ENCODE measurements around the gene STYXL2.

Gene STYXL2

GRCh38 chr1:167111868-167112709 lies 18.2 kb downstream of the STYXL2 start:
- DNase-seq (ENCODE audit: low read depth), result no peak
- no peak overlapping the region for H3K4me3 ChIP-seq (ENCODE audit: low read depth, low read length)
- TF ChIP-seq POLR2A (IDR thresholded peaks at IDR 0.05; ENCODE audit: extremely low read depth, insufficient read length), result no peak
- no peak for TF ChIP-seq CTCF (IDR thresholded peaks at IDR 0.05; ENCODE audit: low read depth, low read length)
- TF ChIP-seq MAX (IDR thresholded peaks at IDR 0.05; ENCODE audit: low read depth, low read length), result no peak
- no peak for TF ChIP-seq MYC (IDR thresholded peaks at IDR 0.05; ENCODE audit: low read depth, low read length)

GRCh38 chr1:167114725-167115124 lies 20.9 kb downstream of the STYXL2 start:
- H3K4me3 ChIP-seq (ENCODE audit: low read depth, low read length), result no peak overlapping the region
- no peak for DNase-seq (ENCODE audit: low read depth)
- no peak for TF ChIP-seq MYC (IDR thresholded peaks at IDR 0.05; ENCODE audit: low read depth, low read length)
- TF ChIP-seq CTCF (IDR thresholded peaks at IDR 0.05; ENCODE audit: low read depth, low read length), result no peak
- no peak for TF ChIP-seq POLR2A (IDR thresholded peaks at IDR 0.05; ENCODE audit: extremely low read depth, insufficient read length)
- no peak for TF ChIP-seq MAX (IDR thresholded peaks at IDR 0.05; ENCODE audit: low read depth, low read length)

- TF ChIP-seq CTCF (IDR thresholded peaks at IDR 0.05; ENCODE audit: low read depth, low read length) (no peak), POLR2A (IDR thresholded peaks at IDR 0.05; ENCODE audit: extremely low read depth, insufficient read length) (no peak), MAX (IDR thresholded peaks at IDR 0.05; ENCODE audit: low read depth, low read length) (no peak), MYC (IDR thresholded peaks at IDR 0.05; ENCODE audit: low read depth, low read length) (no peak)
- H3K4me3 ChIP-seq (ENCODE audit: low read depth, low read length), result no peak overlapping the region
- no peak for DNase-seq (ENCODE audit: low read depth)
Observed at GRCh38 chr1:167115655-167116054, 21.8 kb downstream of the STYXL2 start.

GRCh38 chr1:167116174-167116573 lies 22.3 kb downstream of the STYXL2 start:
- DNase-seq (ENCODE audit: low read depth), result no peak
- TF ChIP-seq MYC (IDR thresholded peaks at IDR 0.05; ENCODE audit: low read depth, low read length) (no peak), MAX (IDR thresholded peaks at IDR 0.05; ENCODE audit: low read depth, low read length) (no peak), POLR2A (IDR thresholded peaks at IDR 0.05; ENCODE audit: extremely low read depth, insufficient read length) (no peak), CTCF (IDR thresholded peaks at IDR 0.05; ENCODE audit: low read depth, low read length) (no peak)

GRCh38 chr1:167117225-167117624 lies 23.4 kb downstream of the STYXL2 start:
- DNase-seq (ENCODE audit: low read depth), result no peak
- no peak for TF ChIP-seq POLR2A (IDR thresholded peaks at IDR 0.05; ENCODE audit: extremely low read depth, insufficient read length)
- TF ChIP-seq MYC (IDR thresholded peaks at IDR 0.05; ENCODE audit: low read depth, low read length), result no peak
- no peak for TF ChIP-seq MAX (IDR thresholded peaks at IDR 0.05; ENCODE audit: low read depth, low read length)
- TF ChIP-seq CTCF (IDR thresholded peaks at IDR 0.05; ENCODE audit: low read depth, low read length), result no peak
- no peak overlapping the region for H3K4me3 ChIP-seq (ENCODE audit: low read depth, low read length)

More at GRCh38 chr1:167116174-167116573, 22.3 kb downstream of the STYXL2 start:
- H3K4me3 ChIP-seq (ENCODE audit: low read depth, low read length), result no peak overlapping the region
